NCI-H446 treated with DMSO at 0.1 percent for 48 hours (cell line): ENCODE measurements around the gene DAGLA.
A peak's percentile ranks its signal among the peaks of the same experiment; 100 is the strongest.

ENCODE experiments used
- DNase-seq: peaks from one replicate; lab custom pipeline; 2025; lab: John Stamatoyannopoulos, UW

The DAGLA gene

DNA sequence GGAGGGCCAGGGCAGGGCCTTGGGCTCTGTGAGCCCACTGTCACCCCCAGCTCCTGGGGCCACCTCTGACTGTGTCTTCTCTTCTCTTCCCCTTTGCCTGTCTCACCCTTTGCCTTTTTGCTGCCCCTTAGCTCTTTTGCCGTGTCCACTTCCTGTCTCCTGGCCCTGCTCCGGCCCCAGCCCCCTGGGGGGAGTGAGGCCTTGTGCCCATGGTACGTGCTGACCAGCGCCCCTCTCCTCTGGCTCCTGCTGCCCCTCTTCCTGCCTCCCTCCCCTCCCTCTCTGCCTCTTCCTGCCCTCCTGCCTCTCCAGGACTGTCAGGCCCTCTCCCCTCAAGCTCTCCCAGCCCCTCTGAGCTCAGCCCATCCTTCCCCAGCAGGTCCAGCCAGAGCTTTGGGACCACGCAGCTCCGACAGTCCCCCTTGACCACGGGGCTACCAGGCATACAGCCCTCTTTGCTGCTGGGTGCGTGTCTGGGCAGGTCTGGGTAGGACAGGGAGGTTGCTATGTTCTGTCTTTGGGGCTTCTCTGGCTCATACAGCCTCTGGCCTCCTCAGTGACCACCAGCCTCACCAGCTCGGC is 100.5 kb downstream of the DAGLA start:
- DNase-seq: no peak

DNA sequence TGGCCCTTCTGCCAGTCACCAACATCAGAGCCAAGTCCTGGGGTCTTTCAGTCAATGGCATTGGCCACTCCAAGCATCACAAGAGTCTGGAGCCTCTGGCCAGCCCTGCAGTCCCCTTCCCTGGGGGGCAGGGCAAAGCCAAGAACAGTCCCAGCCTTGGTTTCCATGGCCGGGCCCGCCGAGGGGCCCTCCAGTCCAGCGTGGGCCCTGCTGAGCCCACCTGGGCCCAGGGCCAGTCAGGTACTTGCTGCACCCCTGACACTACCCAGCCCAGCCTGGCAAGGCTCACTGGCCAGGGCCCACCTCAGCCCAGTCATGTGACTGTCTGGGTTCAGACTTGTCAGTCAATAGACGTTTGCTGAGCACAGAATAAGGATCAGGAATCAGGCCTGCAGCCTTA is 101.4 kb downstream of the DAGLA start:
- no peak for DNase-seq

DNA sequence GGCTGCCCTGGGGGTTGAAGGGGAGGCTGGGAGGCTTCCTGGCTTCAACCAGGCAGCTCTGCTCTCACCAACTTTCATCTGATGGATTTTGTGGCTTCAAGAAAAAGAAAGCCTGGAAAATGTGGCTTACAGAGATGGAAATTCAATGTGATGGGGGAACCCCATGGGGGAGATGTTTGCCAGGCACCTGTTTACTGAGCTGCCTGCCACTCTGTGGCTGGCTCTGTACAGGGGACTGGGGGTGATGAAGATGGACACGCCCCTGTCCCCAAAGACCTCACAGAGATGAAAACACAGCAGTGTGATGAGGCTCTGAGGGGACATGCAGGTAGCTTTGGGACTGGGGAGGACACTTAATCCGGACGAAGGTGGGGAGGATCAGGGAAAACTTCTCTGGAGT is 102.1 kb downstream of the DAGLA start:
- no peak for DNase-seq

DNA sequence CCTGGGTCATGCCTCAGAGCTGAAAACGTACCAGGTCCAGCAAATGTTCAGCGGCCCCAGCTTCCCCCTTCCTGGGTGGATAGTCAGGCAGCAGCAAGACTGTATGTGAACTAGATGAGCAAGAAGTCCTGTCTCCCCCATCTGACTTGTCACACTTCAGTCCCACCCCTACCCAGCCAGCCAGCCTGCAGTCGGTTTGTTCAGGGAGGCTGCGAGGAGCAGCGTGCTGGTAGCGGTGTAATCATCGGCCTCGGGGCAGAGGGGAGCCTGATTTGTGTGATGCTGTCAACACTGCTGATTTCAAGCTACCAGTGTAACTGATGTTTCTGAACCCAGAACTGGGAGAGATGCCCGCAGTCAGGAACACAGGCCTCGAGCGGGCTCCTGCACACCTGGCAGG is 102.7 kb downstream of the DAGLA start:
- DNase-seq: no peak

DNA sequence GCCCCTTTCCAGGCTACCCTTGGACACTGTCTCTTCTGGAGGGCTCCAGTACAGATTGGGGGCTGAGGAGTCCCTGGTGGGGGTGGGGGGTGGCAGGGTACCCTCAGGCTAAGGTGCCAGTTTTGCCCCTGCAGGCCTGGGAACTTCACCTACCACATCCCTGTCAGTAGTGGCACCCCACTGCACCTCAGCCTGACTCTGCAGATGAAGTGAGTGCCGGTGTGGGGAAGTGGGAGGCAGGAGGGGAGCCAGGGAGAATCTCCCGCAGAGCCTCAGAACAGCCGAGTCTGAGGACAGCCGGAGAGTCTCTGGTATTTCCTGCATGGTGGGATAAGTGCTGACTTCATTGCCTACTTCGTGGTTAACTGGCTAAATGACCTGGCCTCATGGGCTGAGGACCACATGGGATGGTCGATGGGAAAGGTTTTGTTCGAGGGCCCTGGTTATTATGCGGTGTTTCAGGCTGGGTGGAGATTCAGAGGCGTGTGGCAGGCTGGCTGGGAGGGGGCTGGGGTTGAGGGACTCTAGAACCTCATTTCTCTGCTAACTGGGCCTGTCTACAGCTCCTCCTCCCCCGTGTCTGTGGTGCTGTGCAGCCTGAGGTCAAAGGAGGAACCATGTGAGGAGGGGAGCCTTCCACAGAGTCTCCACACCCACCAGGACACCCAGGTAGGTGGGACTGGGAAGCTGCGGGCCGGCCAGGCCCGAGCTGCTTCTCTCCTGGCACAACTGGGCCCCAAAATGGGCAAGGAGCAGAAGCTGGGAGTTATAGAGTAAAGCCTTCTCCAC is 103.7 kb downstream of the DAGLA start:
- no peak for DNase-seq

DNA sequence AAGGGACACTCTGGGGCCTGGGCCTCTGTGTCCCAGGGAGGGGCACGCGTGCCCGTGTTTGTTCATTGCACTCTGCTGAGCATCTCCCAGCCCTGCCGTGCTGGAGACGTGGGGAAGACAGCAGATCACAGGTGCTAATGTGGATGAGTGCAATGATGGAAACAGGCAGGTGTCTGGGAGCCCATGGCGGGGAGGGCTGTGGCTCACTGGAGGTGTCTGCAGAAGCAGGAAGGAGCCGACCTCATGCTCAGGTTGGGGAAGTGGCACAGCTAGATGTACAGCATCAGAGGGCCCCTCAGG is 104.3 kb downstream of the DAGLA start:
- DNase-seq: no peak

DNA sequence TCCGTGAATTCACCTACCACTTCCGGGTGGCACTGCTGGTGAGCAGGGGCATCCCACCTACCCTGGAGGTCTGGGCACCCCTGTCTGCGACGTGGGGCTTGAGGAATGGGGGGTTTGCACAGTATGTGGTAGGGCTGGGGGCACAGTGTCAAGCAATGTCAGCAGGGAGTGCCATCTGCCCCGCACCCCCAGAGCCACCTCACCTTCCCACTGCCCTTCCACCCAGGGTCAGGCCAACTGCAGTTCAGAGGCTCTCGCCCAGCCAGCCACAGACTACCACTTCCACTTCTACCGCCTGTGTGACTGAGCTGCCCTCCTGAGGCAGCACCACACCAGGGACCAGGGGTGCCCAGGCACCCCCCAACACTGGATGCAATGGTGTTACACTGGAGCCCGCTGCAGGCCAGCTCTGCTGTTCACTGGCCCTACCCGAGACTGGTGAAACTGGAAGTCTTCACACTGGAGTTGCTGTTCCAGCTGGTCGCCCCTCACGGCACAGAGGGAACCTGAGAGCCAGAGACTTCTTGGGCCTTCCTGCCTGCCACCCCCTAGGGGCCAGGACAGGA is 105.7 kb downstream of the DAGLA start:
- DNase-seq: no peak

DNA sequence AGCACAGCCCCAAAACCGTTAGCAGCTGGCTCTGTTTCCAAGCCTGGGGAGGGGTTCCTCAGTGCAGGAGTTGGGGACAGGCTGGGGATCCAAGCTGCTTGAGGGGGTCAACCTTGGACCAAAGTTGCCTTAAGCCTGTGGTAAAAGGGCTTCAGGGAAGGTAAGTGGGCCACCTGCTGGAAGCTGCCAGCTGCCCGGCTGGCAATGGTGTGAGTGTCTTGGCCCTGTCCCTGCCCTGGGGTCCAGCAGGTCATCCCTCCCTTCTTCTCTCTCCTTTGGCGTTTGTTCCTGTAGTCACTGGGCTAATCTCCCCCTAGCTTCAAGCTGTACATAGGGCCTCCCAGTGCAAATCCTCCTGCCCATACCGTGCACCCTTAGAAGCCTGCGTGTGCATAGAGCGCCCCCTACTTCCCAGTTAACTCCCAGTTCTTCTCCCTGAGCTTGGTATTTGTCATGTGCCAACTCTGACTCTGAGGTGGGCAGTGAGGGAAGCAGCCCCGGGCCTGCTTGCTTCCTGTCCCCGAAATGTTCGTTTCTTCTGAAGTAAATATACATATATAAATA is 107.8 kb downstream of the DAGLA start:
- DNase-seq: no peak

DNA sequence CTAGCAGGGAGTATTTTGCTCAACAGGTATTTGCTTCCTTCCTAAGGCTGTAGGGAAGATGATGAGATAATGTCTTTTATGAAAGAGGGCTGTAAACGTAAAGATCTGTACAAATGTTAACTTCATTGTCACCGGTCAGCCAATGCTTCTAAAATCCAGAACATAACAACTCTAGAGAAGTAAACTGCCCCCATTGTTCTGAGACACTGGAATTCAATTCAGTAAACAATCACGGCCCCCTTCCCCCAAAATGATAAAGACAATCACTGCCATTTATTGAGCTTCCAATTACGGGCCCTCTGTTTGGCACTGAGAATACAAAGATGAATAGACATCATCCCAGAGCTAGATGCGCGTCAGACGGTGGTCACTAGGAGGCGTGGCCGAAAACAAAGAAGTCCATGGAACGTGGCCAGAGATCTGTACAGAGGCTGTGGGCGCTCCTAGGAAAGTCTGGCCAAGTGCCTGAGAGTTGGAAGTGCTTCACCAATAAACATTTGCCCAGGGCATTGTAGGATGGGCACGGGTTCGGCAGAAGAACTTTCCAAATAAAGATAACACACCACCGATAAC is 111.6 kb downstream of the DAGLA start:
- DNase-seq: peak; percentile 82

DNA sequence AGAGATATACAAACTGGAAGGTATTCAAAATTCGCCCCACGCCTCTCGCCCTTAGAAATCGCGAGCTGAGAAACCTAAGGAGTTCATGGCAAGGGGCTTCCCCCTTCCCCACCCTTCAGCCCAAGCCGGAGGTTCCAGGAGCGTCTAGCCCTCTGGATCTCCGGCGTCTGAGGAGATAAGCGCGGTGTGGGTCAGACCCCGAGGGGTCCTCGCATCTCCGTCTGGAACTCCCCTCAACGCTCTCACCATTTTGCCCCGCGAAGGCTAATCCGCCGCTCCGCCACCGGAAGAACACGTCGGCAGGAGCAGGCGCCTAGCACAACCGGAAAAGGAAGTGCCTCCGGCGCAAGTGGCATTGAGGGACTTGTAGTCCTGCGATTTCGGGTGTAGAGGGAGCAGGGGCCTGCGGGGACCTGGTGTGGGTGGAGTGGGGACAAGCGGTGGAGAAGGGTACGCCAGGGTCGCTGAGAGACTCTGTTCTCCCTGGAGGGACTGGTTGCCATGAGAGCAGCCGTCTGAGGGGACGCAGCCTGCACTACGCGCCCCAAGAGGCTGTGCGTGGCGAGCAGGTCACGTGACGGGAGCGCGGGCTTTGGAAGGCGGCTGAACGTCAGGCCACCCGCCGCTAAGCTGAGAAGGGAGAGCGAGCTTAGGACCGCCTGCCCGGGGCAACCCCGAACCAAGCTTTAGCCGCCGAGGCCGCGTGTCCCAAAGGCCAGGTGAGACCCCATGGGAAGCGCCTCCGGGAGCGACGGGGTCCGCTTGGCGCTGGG is 112.3 kb downstream of the DAGLA start, which contains the start of the genes FEN1 and TMEM258:
TSS of gene FEN1 (plus strand) at position 602 of the 773 bp plus-strand sequence. CDS start 2,451 bp downstream, outside the sequence.
TSS of gene TMEM258 (minus strand) at position 290 of the 773 bp plus-strand sequence. CDS start at position 249, 41 bp downstream.
- peak; percentile 92 for DNase-seq

DNA sequence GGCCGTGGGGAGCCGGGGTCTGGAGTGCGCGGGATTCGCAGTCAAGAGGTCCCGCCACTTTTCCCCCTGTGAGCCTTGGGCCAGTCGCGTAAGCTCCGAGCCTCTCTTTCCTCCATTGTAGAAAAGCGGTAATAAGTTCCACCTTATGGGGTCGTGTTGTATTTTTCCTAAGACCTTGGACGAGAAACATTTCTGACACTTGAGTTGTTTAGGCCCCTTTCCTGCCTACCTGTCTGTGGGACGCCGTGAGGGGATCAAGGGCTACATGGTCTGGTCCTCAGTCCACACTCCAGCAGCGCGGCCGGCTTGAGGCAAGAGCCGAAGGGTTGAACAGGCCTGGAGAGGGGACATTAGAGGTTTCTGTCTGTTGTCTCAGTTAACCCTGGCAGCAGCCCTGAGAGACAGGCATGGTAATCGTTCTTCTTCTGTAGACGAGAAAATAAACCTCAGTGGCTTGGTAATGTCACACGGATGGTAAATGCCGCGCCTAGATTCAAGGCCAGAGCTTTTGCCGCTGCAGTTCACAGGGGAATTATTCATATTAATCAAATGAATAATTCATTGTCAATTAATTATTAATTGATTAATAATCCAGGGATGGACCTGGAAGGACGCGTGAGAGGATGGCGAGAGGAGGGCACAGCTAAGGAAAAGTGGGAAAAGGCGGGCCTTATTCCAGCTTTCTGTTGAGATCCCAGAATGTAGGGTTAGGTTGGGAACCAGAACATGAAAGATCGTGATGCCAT is 113.1 kb downstream of the DAGLA start:
- peak; percentile 51 for DNase-seq

DNA sequence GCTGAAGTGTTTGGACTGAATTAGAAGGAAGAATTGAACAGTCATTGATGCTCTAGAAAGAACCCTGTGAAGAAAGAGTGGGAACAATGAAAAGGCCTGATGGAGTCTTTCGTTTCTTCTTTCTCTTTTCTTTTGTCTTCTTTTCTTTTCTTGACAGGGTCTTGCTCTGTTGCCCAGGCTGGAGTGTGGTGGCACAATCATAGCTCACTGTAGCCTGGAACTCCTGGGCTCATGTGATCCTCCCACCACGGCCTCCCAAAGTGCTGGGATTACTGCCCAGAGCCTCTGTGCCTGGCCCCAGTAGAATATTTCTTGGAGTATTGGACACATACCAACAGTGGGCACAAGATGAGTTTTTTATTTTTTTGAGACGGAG is 113.6 kb downstream of the DAGLA start:
- DNase-seq: no peak

DNA sequence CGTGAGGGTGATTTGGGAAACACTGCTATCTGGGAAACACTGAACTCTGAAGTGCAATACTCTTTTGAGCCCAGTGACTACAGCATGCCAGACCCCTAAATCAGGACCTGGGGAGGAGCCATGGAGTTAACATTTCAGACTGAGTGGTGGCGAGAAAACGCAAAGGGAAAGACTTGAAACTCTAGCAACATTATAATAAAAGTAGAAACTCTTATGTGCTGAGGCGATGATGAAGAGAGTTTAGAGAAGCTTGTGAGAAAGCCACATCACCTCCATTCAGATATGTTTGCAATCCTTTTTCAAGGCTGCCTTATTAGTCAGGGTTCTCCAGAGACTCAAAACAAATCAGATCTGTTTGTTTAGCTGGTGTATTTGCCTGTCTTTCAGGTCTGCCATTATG is 114.4 kb downstream of the DAGLA start:
- no peak for DNase-seq

DNA sequence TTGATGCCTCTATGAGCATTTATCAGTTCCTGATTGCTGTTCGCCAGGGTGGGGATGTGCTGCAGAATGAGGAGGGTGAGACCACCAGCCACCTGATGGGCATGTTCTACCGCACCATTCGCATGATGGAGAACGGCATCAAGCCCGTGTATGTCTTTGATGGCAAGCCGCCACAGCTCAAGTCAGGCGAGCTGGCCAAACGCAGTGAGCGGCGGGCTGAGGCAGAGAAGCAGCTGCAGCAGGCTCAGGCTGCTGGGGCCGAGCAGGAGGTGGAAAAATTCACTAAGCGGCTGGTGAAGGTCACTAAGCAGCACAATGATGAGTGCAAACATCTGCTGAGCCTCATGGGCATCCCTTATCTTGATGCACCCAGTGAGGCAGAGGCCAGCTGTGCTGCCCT is 115.3 kb downstream of the DAGLA start:
- DNase-seq: no peak

DNA sequence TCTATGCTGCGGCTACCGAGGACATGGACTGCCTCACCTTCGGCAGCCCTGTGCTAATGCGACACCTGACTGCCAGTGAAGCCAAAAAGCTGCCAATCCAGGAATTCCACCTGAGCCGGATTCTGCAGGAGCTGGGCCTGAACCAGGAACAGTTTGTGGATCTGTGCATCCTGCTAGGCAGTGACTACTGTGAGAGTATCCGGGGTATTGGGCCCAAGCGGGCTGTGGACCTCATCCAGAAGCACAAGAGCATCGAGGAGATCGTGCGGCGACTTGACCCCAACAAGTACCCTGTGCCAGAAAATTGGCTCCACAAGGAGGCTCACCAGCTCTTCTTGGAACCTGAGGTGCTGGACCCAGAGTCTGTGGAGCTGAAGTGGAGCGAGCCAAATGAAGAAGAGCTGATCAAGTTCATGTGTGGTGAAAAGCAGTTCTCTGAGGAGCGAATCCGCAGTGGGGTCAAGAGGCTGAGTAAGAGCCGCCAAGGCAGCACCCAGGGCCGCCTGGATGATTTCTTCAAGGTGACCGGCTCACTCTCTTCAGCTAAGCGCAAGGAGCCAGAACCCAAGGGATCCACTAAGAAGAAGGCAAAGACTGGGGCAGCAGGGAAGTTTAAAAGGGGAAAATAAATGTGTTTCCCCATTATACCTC is 115.8 kb downstream of the DAGLA start:
- no peak for DNase-seq
